ENCODE results near the gene KANK4. TPM values are rescaled to one million over a fixed set of nuclear protein-coding genes. Genes with fewer than 3 reads are reported as not detected.

KANK4 gene
- total RNA-seq, 6 experiments from 2014 or later = not detected

DNA sequence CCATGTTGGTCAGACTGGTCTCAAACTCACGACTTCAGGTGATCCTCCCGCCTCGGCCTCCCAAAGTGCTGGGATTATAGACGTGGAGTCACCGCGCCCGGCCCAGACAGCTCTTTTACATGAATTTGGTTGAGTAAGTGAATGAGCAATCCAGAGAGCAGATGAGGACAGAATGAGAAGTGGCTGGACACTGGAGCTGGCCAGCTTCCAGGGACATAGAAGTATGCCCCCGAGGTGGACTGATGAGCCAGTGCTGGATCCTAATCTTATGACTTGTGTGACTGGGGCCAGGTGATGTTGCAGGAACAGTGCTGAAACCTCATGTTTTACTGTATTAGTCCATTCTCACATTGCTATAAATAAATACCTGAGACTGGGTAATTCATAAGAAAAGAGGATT, 35.9 kb upstream of the KANK4 start:
- peaks cover 7% of the 10 kb centered on the region; the same call in 1 of the 2 replicates for H3K9me3 Mint-ChIP-seq
- no peak overlapping the region for H3K27ac Mint-ChIP-seq
- H3K36me3 Mint-ChIP-seq (ENCODE audit: low read depth) = no peaks in the 10 kb centered on the region
- no peak for DNase-seq
- peaks cover 5% of the 10 kb centered on the region for H3K27me3 Mint-ChIP-seq (ENCODE audit: insufficient read depth)
- no peak overlapping the region for H3K4me3 Mint-ChIP-seq
- TF ChIP-seq, protein P1, sequence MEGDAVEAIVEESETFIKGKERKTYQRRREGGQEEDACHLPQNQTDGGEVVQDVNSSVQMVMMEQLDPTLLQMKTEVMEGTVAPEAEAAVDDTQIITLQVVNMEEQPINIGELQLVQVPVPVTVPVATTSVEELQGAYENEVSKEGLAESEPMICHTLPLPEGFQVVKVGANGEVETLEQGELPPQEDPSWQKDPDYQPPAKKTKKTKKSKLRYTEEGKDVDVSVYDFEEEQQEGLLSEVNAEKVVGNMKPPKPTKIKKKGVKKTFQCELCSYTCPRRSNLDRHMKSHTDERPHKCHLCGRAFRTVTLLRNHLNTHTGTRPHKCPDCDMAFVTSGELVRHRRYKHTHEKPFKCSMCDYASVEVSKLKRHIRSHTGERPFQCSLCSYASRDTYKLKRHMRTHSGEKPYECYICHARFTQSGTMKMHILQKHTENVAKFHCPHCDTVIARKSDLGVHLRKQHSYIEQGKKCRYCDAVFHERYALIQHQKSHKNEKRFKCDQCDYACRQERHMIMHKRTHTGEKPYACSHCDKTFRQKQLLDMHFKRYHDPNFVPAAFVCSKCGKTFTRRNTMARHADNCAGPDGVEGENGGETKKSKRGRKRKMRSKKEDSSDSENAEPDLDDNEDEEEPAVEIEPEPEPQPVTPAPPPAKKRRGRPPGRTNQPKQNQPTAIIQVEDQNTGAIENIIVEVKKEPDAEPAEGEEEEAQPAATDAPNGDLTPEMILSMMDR (IDR thresholded peaks at IDR 0.05) = no peak
- no peaks in the 10 kb centered on the region; the same call in 1 of the 2 replicates for H3K4me1 Mint-ChIP-seq (ENCODE audit: low read depth)

DNA sequence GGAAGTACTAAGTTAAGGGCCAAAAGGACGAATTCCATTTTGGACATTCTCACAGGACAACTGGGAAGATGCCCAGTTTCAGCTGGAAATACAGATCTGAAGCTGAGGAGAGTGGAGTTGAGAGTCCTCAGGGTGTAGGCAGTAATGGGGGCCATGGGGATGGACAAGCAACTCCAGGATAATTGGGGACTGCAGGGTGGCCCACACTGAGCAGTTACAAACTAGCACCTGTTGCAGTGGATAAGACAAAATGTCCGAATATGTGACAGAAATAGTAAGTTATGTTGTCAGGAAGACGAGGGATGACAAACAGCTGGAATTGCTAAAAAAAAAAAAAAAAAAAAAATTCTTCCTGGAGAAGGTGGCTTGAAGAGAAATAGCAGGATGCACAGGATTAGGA, 34.6 kb upstream of the KANK4 start:
- no peak overlapping the region for H3K27ac Mint-ChIP-seq
- peaks cover 7% of the 10 kb centered on the region; the same call in 1 of the 2 replicates for H3K9me3 Mint-ChIP-seq
- no peaks in the 10 kb centered on the region; the same call in 1 of the 2 replicates for H3K4me1 Mint-ChIP-seq (ENCODE audit: low read depth)
- no peaks in the 10 kb centered on the region for H3K36me3 Mint-ChIP-seq (ENCODE audit: low read depth)
- no peak overlapping the region for H3K4me3 Mint-ChIP-seq
- DNase-seq = no peak
- TF ChIP-seq, protein P1 (IDR thresholded peaks at IDR 0.05) = no peak
- H3K27me3 Mint-ChIP-seq (ENCODE audit: insufficient read depth) = peaks cover 2% of the 10 kb centered on the region

DNA sequence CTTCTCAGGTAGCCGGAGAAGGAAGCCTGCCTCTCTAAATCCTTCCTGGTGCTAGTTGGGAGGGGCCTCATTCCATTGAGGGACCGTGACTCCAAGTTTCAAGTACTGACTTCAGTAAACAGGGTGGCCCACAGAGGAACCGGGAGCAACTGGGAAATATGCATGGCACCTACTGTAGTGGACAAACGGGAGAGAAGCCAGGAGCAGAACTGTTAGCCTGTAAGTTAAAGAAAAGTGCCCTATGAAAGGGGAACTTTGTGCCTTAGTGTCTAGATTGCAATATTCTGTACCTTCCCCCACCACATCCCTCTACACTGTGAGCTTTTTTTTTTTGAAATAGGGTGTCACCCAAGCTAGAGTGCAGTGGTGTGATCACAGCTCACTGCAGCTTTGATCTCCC, 33.2 kb upstream of the KANK4 start:
- no peak for DNase-seq
- peaks cover 1% of the 10 kb centered on the region for H3K27me3 Mint-ChIP-seq (ENCODE audit: insufficient read depth)
- no peaks in the 10 kb centered on the region for H3K36me3 Mint-ChIP-seq (ENCODE audit: low read depth)
- TF ChIP-seq, protein P1 (IDR thresholded peaks at IDR 0.05) = no peak
- H3K4me1 Mint-ChIP-seq (ENCODE audit: low read depth) = no peaks in the 10 kb centered on the region; the same call in 1 of the 2 replicates
- H3K4me3 Mint-ChIP-seq = no peak overlapping the region
- H3K9me3 Mint-ChIP-seq = peaks cover 7% of the 10 kb centered on the region; the same call in 1 of the 2 replicates
- H3K27ac Mint-ChIP-seq = no peak overlapping the region

DNA sequence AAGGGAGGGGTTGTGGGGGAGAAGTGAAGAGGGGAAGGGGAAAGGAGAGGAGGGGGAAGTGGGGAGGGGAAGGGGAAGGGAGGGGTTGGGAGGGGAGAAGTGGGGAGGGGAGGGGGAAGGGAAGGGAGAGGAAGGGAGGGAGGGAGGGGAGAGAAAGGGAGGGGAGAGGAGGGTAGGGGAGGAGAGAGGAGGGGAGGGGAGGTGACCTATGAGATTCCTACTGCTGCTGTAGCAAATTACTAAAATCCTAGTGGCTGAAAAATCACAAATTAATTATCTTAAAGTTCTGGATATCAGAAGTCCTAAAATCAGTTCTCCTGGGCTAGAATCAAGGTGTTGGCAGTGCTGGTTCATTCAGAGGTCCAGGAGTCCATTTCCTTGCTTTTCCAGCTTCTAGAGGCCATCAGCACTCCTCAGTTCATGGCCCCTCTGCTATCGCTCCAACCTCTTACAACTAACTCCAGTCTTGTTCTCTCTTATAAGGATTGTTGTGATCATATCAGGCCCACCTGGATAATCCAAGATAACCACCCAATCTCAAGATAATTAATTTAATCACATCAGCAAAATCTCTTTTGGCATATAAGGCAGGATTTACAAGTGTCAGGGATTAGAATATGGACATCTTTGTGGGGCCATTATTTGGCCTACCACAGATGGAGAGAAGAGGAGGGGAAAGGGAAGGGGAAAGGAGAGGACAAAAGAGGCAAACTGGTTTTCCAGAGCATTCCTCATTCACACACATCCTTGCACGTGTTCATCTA, 30.4 kb upstream of the KANK4 start:
- Mint-ChIP-seq H3K9me3 (peaks cover 7% of the 10 kb centered on the region; the same call in 1 of the 2 replicates), H3K27ac (no peak overlapping the region), H3K4me3 (no peak overlapping the region), H3K36me3 (ENCODE audit: low read depth) (no peaks in the 10 kb centered on the region), H3K4me1 (ENCODE audit: low read depth) (no peaks in the 10 kb centered on the region), H3K27me3 (ENCODE audit: insufficient read depth) (peaks cover 3% of the 10 kb centered on the region)
- TF ChIP-seq, protein P1 (IDR thresholded peaks at IDR 0.05) = no peak
- DNase-seq = no peak

DNA sequence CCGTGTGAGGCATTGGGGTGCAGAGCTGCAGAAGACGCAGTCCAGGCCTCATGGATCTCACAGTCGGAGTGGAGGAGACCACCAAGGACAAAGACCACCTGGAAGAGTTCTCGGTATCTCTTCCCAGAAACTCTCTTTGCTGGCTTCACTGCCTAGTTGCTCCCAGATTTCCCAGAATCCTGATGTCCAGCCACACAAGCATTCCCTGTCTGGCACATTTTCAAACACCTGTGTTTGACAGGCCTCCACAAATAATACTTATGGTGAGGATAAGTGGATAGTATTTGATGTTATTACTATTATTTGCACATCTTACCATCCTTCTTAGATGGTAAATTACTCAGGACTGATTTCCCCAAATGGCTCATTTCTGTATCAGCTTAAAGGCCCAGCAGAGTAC, 27.7 kb upstream of the KANK4 start:
- H3K36me3 Mint-ChIP-seq (ENCODE audit: low read depth) = no peaks in the 10 kb centered on the region
- no peak overlapping the region for H3K4me3 Mint-ChIP-seq
- H3K27me3 Mint-ChIP-seq (ENCODE audit: insufficient read depth) = peaks cover 8% of the 10 kb centered on the region; the same call in 1 of the 2 replicates
- no peaks in the 10 kb centered on the region; the same call in 1 of the 2 replicates for H3K9me3 Mint-ChIP-seq
- no peak for DNase-seq
- no peaks in the 10 kb centered on the region for H3K4me1 Mint-ChIP-seq (ENCODE audit: low read depth)
- TF ChIP-seq, protein P1 (IDR thresholded peaks at IDR 0.05) = no peak
- H3K27ac Mint-ChIP-seq = no peak overlapping the region
